BLaER1 (cell line): Measurements from ENCODE around the gene PPP1R27.

Experiments used
- H3K27ac ChIP-seq: shearing (Covaris generic); formaldehyde crosslinking; 2 replicates; pipeline ENCODE4 v1.8.1; 2022
- H3K27me3 ChIP-seq: shearing (Covaris generic); formaldehyde crosslinking; 2 replicates; pipeline ENCODE4 v1.8.1; 2022
- H3K36me3 ChIP-seq: shearing (Covaris generic); formaldehyde crosslinking; 2 replicates; pipeline ENCODE4 v1.8.1; 2022
- H3K4me1 ChIP-seq: shearing (Covaris generic); formaldehyde crosslinking; 2 replicates; pipeline ENCODE4 v1.8.1; 2022
- H3K4me2 ChIP-seq: shearing (Covaris generic); formaldehyde crosslinking; 2 replicates; pipeline ENCODE4 v1.8.1; 2022
- H3K4me3 ChIP-seq: shearing (Covaris generic); formaldehyde crosslinking; 2 replicates; pipeline ENCODE4 v1.8.1; 2022
- H3K9ac ChIP-seq: shearing (Covaris generic); formaldehyde crosslinking; 2 replicates; pipeline ENCODE4 v1.8.1; 2022
- H3K9me3 ChIP-seq: shearing (Covaris generic); formaldehyde crosslinking; 2 replicates; pipeline ENCODE4 v1.8.1; 2022
- H4K20me1 ChIP-seq: shearing (Covaris generic); formaldehyde crosslinking; 2 replicates; pipeline ENCODE4 v1.8.1; 2022
- Cebpa-rat ChIP-seq: shearing (Covaris generic); IDR thresholded peaks from 2 replicates; pipeline ENCODE4 v1.8.1; 2022

PPP1R27 gene

DNA sequence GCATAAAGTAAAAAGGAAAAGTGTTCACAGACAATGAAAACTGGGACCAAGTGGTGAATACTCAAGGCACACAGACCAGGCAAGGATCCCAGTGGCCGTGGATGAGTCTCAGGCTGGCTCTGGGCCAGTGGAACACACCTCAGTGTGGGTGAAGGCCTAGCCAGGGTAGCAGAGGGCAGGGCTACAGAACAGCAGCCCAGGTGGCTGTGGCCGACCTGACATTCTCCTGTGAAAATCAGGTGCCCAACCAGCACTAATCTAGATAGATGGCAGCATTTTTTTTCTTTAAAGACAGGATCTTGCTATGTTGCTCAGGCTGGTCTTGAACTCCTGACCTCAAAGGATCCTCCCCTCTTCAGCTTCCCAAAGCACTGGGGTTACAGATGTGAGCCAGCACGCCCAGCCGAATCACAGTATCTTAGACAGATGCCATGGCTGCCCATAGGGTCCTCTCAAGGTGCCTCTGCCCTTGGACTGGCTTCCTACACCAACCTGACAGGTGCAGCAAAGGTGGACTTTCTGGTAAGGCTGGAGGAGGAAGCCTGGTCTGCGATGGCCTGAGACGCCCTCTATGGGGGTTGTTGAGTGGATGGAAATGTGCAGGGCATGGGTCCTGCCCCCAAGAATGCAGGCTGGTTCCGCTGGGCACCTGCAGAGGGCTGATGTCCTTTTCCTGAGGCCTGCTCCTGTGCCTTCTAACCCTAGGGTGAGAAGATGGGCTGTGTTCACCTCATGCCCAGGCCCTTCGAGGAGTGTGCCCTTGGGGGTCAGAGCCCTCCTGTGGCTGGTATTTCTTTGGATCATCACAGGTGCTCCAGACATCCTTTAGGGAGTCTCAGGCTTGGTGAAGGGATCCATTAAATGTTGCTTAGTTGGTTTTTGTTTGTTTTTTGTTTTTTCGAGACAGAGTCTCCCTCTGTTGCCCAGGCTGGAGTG, 29.3 kb upstream of the PPP1R27 start:
- Histone ChIP-seq H3K36me3 (peaks cover 72% of the 10 kb centered on the region), H3K4me1 (peaks cover 80% of the 10 kb centered on the region), H3K9ac (peak overlapping the region; percentile 86), H3K9me3 (no peaks in the 10 kb centered on the region), H3K4me2 (peak overlapping the region; percentile 90), H3K27me3 (no peaks in the 10 kb centered on the region), H3K4me3 (no peak overlapping the region), H3K27ac (peak overlapping the region; percentile 14; the same call in 1 of the 2 replicates), H4K20me1 (peaks cover 72% of the 10 kb centered on the region)
- no peak for TF ChIP-seq Cebpa-rat

DNA sequence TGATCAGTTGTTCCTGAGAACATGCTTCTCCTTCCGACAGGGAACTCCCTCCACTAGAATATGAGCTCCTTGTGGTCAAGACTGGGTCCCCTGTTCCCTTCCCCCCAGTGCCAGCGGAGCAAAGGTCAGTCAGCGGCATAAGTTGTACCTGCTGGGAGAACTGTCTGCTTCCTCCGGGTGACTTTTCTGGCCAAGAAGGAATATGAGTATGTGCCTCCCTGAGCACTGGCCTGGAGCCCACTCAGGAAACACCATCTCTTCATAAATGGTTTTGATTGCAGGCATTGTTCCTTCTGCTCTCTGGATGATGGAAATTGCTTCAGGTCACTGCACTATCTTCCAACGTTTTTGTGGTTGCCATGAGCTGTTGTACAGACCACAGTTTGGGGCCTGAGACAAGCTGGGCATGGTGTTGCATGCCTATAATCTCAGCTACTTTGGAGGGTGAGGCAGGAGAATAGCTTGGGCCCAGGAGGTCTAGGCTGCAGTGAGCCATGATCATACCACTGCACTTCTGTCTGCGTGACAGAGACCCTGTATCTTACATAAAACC, 28.3 kb upstream of the PPP1R27 start:
- Histone ChIP-seq H4K20me1 (peaks cover 72% of the 10 kb centered on the region), H3K36me3 (peaks cover 72% of the 10 kb centered on the region), H3K4me3 (no peak overlapping the region), H3K9ac (peak overlapping the region; percentile 86), H3K4me2 (peak overlapping the region; percentile 90), H3K9me3 (no peaks in the 10 kb centered on the region), H3K4me1 (peaks cover 81% of the 10 kb centered on the region), H3K27me3 (no peaks in the 10 kb centered on the region), H3K27ac (peak overlapping the region; percentile 14; the same call in 1 of the 2 replicates)
- TF ChIP-seq Cebpa-rat = no peak

DNA sequence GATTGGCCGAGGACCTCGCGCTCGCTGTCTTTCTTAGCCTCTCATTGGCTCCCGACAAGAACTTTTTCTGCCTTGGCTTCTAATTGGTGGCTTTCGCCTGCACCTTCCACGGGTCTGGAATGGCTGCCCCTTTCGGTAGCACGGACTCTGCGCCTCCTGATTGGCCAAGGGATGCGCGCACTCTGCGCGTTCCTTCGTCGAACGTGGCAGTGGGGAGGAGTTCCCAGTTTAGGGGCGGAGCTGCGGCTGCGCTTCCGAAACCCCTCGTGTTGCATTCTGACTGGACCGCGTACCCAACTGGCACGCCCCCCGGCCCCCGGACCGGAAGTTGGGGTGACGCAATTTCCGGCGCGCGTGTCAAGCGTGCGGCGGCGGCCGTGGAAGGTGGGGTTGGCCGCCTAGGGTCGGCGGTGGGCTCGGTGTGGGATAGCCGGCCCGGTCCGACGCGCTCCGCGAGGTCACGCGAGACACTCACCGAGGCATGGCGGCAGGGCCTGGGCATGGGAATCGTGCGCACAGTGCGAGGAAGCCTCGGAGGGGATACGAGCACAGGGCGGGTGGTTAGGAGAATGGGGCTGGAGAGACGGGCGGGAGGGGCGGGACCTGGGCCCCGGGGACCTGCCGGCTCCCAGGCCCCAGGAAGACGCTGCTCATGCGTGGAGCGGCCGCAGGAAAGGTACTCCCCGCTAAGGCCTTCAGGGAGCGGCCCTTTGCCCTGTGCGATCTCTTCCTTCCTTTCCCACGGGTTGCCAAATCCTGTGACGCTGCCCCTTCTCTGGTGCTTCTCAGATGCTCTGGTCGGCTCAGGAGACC, 26.1 kb upstream of the PPP1R27 start:
- peak overlapping the region; percentile 86 for H3K9ac ChIP-seq
- H3K27me3 ChIP-seq = no peaks in the 10 kb centered on the region
- peak overlapping the region; percentile 90 for H3K4me2 ChIP-seq
- no peaks in the 10 kb centered on the region for H3K9me3 ChIP-seq
- peaks cover 73% of the 10 kb centered on the region for H3K36me3 ChIP-seq
- H3K4me1 ChIP-seq = peaks cover 68% of the 10 kb centered on the region
- TF ChIP-seq Cebpa-rat = peak; percentile 84
- peaks cover 72% of the 10 kb centered on the region for H4K20me1 ChIP-seq
- H3K27ac ChIP-seq = peak overlapping the region; percentile 91
- H3K4me3 ChIP-seq = peak overlapping the region; percentile 90

DNA sequence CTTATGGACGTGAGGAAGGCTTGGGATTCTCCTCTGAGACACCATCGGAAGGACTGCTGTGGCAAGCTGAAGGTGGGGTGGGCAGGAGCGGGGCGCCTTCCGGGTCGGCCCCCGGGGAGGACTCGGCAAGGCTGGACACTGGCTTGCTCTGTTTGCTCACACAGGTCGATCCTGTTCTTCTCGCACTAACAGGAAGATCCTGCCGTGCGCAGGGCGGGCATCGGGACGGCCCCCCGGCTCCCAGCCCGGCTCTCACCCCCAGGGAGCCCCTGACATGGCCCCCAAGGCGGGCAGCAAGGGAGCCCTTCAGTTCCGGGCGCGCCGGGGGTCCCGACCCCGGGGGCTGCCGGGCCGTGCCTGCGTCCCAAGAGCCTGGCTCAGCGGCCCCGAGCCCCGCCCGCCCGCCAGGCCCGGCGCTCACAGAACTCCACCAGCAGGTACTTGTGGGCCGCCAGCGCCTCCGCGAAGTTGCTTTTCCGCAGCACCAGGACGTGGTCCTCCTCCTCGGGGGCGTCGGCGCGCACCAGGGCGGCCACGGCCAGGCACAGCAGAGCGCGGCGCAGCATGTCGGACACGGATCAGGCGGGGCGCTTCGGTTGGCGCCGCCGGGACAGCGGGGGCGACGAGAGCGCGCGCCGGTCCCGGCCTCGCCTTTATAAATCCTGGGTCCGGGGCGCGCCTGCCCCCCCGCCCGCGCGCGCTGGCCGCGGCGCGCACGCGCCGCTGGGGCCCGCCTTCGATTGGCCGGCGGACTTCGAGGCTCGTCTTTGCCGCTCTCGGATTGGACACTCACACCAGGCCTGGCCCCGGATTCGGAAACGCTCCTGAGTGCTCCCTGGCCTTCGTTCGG, 25.3 kb upstream of the PPP1R27 start, which contains the start of gene P4HB:
Gene P4HB (minus strand): TSS at position 630 of the 850 bp plus-strand sequence. CDS start 64 bp downstream, at position 566.
- Histone ChIP-seq H3K9me3 (no peaks in the 10 kb centered on the region), H3K27ac (peak within 1 kb of the TSS; percentile 91), H4K20me1 (peaks cover 72% of the 10 kb centered on the region), H3K27me3 (no peaks in the 10 kb centered on the region), H3K36me3 (peaks cover 73% of the 10 kb centered on the region), H3K4me3 (peak within 1 kb of the TSS; percentile 90), H3K4me2 (peak within 1 kb of the TSS; percentile 99), H3K9ac (peak within 1 kb of the TSS; percentile 95), H3K4me1 (peaks cover 60% of the 10 kb centered on the region)
- TF ChIP-seq Cebpa-rat = no peak

DNA sequence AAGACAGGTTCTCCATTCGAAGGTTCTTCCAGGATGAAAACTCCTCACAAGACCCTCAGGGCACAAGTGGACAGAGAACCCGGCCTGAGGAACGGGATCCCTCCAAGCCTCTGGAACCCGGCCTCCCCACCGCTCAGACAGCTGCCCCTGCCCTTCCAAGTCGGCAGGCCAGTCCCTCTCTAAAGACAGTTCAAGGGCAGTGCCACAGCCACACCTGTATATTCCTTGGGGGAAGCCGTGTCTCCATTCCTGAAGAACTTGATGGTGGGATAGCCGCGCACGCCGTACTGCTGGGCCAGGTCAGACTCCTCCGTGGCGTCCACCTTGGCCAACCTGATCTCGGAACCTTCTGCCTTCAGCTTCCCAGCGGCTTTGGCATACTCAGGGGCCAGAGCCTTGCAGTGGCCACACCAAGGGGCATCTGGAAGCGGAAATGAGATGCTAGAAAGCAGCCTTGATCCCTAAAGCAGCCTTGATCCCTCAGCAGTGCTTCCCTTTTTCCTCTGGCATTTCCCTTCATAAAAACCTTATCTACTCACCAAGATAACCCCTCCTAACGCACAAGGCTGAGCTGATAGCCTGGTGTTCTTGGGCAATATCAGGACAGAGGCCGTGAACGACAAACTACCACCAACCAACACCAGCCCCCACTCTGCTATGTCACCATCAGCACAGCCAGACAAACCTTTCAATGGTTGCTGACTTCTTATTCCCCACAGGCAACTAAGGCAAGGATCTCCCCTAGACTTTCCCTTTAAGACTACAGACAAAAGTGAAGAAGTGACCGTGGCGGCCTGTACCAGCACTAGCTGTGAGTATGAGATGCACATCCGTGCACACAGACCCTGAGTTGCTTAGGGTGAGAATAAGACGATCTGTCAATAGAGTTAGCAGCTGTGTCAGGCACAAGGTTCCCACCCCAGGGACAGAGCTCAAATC, 24.4 kb upstream of the PPP1R27 start:
- H3K27ac ChIP-seq = peak overlapping the region; percentile 91
- no peak for TF ChIP-seq Cebpa-rat
- H3K36me3 ChIP-seq = peaks cover 73% of the 10 kb centered on the region

DNA sequence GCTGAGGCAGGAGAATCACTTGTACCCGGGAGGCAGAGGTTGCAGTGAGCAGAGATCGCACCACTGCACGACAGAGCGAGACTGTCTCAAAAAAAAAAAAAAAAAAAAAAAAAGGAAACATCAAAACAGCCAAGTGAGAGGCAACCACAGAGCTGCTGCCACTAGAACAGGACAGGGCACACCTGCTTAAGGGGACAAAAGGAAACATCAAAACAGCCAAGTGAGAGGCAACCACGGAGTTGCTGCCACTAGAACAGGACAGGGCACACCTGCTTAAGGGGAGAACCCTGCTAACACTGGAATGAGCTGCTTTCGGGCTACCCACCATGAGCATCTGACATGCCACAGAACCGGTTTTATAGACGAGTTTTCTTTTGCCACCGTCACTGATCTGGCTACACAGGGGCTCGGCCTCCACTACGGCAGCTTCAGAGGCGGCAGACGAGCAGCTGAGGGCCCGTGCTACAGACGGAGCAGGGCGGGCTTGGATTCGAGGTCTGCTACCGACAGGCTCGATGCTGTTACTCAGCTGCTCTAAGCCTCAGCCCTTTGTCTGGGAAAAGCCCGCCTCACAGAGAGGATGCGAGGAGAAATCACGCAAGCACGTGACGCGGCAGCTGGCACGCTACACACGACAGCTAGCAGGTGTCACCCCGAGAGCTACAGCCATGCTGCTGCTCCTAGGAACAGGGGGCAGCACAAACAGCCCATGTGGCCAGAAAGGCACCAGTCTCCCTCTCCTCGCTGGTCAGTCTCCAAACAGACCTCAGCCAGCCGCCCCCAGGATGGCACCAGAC, 23.5 kb upstream of the PPP1R27 start:
- peak overlapping the region; percentile 95 for H3K9ac ChIP-seq
- H3K27ac ChIP-seq = peak overlapping the region; percentile 91; the same call in 1 of the 2 replicates
- peak overlapping the region; percentile 99 for H3K4me2 ChIP-seq
- H3K36me3 ChIP-seq = peaks cover 73% of the 10 kb centered on the region
- peaks cover 43% of the 10 kb centered on the region for H3K4me1 ChIP-seq
- TF ChIP-seq Cebpa-rat = no peak
- H3K4me3 ChIP-seq = peak overlapping the region; percentile 90
- peaks cover 75% of the 10 kb centered on the region for H4K20me1 ChIP-seq
- no peaks in the 10 kb centered on the region for H3K27me3 ChIP-seq
- no peaks in the 10 kb centered on the region for H3K9me3 ChIP-seq

More for the DNA sequence above, 24.4 kb upstream of the PPP1R27 start:
- Histone ChIP-seq H3K27me3 (no peaks in the 10 kb centered on the region), H3K9me3 (no peaks in the 10 kb centered on the region), H3K9ac (peak overlapping the region; percentile 95), H3K4me2 (peak overlapping the region; percentile 99), H3K4me3 (peak overlapping the region; percentile 90), H4K20me1 (peaks cover 75% of the 10 kb centered on the region), H3K4me1 (peaks cover 52% of the 10 kb centered on the region)

DNA sequence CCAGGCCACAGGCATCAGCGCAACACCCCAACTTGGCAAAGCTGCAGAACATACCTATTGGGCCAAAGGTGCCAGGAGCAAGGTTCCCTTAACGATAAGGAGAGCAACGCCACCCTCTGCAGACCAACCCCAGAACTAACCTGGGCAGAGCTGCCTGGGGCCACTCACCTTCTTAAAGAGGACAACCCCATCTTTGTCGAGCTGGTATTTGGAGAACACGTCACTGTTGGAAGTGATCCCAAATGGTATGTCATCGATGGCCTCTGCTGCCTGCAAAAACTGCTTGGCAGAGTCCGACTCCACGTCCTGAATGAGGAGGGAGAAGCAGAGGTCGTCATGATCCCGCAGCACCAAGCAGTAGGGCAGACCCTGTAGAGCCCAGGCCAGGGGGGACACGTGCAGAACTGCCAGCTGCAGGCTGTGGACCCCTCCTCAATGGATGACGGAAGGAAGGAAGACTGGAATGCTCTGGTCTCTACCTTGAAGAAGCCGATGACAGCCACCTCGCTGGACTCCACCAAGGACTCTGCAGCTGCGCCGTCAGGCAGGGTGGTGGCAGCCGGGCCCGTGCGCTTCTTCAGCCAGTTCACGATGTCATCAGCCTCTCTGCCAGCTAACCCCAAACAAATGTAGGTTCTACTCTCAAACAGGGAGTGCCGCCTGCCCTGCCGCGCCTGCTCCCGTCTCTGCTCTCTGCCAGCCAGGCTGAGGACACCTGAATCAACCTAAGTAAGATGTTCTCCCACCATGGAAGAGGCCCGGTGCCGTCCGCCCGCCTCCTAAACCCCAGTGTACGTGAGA, 20.3 kb upstream of the PPP1R27 start:
- peak overlapping the region; percentile 20 for H3K9ac ChIP-seq
- H3K4me3 ChIP-seq = no peak overlapping the region
- no peaks in the 10 kb centered on the region for H3K9me3 ChIP-seq
- no peak overlapping the region for H3K27ac ChIP-seq
- no peaks in the 10 kb centered on the region for H3K27me3 ChIP-seq
- no peak overlapping the region for H3K4me2 ChIP-seq
- TF ChIP-seq Cebpa-rat = no peak
- peaks cover 93% of the 10 kb centered on the region for H3K36me3 ChIP-seq
- peaks cover 24% of the 10 kb centered on the region for H3K4me1 ChIP-seq
- peaks cover 90% of the 10 kb centered on the region for H4K20me1 ChIP-seq
